LNCaP clone FGC (cell line): ENCODE results near the gene VENTX.

Experiments used
- DNase-seq: peaks from one replicate; pipeline ENCODE4 v3.0.0-alpha.2; 2011; ENCODE audit warnings: low read depth
- H3K4me3 ChIP-seq: 2 replicates; pipeline ENCODE4 v1.5.1; 2011; ENCODE audit warnings: mild to moderate bottlenecking, low read depth, low read length, control low read depth
- CTCF ChIP-seq: IDR thresholded peaks from 2 replicates; pipeline ENCODE4 v1.5.1; 2012; ENCODE audit warnings: mild to moderate bottlenecking; ENCODE audit not compliant: control insufficient read depth, insufficient read depth; ENCODE audit errors: extremely low read depth

VENTX gene

GRCh38 chr10:133235932-133236331 is 1.7 kb upstream of the VENTX start:
- DNase-seq, result no peak
- no peak for TF ChIP-seq CTCF
- no peak overlapping the region for H3K4me3 ChIP-seq

GRCh38 chr10:133236401-133237240 is 1.0 kb upstream of the VENTX start:
- no peak for DNase-seq
- no peak overlapping the region for H3K4me3 ChIP-seq
- TF ChIP-seq CTCF, result no peak

- H3K4me3 ChIP-seq, result no peak overlapping the region
- TF ChIP-seq CTCF, result no peak
- DNase-seq, result no peak
Measured at GRCh38 chr10:133237241-133237587, 441 bp upstream of the VENTX start.

- no peak for TF ChIP-seq CTCF
- no peak for DNase-seq
- H3K4me3 ChIP-seq, result no peak overlapping the region
Measured at GRCh38 chr10:133238466-133238804, 780 bp downstream of the VENTX start.

GRCh38 chr10:133239990-133240389 is 2.3 kb downstream of the VENTX start:
- no peak overlapping the region for H3K4me3 ChIP-seq
- no peak for DNase-seq
- TF ChIP-seq CTCF, result no peak

- DNase-seq, result no peak
- H3K4me3 ChIP-seq, result no peak overlapping the region
- TF ChIP-seq CTCF, result no peak
Measured at GRCh38 chr10:133241501-133242205, 4.0 kb downstream of the VENTX start.
